Iris pigment epithelial cell (primary cell): ENCODE measurements around the gene SGMS1.
"Not testable (repeated sequence)": the region's sequence is repeated elsewhere in the genome, so short reads cannot be mapped to it uniquely, and the experiment has no call there.

Experiments
- DNase-seq: peaks from one replicate; pipeline ENCODE4 v3.0.0-alpha.2; 2011; ENCODE audit warnings: low read depth

Gene SGMS1

DNA sequence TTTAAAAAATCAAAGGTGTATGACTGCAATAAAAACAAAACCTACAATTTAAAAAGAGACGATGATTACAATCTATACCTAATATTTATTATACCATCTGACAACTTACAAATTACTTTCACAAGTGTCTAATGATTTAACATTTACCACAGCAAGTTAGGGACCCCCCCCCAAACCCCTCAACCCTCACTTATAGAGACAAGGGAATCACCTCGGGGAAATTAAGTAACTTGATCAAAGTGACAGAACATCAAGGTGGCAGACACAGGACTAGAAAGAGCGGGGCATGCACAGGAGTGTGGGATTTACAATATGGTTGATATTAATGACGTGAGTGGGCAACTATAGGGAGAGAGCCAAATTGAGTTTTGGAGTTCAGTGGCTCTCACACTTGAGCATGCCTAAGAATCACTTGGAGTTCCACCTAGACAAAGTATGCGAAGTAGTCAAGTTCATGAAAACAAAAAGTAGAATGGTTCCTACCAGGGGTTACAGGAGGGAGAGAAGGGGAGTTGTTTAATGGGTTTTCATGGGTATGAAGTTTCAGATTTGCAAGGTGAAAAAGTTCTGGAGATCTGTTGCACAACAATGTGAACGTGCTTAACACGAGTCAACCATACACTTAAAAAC lies 43.4 kb downstream of the SGMS1 start:
- DNase-seq, result no peak

DNA sequence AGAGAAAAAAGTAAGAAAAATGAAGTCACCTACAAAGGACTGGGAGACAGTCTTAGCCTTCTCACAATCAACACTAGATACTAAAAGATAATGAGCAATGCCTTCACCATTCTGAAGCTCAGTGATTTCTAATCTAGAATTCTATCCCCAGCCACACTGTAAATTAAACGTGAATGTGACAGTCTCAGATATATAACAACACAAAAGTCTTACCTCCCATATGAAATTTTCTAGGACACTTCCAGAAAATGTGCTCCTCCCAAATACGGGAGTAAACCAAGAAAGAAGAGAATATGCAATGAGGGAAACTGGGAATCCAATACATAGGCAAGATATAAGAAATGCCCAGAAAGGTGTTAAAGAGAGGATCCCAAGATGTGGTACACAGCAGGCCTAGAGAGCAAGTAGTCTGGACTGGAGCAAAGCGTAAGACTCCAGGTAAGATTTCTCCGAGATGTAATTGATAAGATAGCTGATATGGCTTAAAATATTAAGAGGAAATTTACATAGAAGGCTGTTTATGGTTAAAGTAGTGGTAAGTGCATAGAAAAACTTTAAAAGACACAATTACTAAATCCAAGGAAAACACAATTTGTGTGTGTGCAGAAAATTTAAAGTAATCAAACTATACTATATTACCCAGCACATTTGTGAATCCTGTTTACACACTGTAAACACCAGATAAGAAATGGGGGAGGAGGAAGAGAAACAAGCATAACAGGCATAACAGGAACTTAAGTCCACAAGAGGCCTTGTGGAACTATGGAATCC lies 44.1 kb downstream of the SGMS1 start:
- no peak for DNase-seq

DNA sequence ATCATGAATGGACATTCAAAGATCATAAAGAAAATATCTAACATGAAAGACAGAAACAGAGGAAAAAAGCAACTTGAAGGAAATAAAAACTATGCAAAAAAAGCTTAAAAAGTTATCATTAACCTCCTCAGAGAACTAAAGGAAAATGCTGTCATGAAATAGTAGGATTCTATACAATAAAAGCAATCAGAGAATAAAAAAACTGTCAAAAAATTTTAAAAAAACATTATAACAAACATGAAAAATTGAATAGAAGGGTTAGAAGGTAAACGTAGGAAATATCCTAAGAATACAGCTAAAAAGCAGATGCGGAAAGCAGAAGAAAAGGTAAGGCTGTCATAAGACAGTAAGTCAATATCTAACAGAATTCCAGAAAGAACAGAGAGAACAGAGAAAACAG lies 44.8 kb downstream of the SGMS1 start:
- no peak for DNase-seq

DNA sequence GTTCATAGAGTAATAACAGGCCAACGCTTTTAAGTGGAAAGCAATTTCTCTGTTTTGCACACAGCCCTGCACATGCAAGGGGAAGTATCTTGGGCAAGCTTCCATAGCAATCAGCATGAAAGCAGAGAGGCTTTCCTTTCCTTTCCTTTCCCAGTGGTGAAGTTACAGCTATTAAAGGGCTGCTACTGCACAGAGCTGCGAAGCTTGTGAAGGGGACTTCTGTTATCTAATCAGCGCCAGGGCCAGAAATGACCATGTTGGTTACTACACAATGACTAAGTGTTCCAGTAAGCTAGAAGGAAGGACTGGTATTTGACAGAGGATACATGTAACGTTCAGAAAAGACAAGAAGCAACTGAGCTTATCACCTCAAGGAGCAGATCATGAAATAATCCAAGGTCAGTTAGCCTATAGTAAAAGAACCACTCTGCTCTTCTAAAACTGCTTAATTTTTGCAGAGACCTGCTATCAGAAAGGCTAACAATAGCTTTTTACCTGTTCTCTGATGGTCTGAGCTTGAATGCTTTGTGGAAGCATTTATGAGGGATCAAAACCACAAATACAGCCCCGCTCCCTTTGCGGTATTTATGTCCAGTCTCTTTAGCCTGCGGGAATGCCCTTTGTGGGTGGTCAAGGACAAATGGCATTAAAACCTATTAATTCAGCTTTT lies 45.9 kb downstream of the SGMS1 start:
- DNase-seq, result peak; percentile 77

DNA sequence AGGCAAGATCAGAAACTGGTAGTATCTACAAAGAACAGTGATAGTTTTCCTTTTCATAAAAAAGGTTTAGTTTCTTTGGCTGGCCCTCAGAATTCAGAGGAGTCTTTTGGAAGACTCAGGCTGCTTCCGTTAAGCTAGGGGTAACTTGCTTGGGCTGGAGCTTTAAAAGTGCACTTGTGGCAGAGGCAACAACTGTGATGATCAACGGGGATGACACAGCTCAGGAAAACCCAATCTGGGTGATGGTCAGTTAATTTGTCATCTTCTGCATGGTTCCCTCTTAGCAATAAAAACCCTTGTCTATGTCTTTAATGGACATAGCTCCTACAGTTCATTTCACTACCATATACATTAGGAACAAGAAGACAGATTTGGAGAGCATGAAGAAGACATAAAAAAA lies 46.7 kb downstream of the SGMS1 start:
- DNase-seq, result no peak

DNA sequence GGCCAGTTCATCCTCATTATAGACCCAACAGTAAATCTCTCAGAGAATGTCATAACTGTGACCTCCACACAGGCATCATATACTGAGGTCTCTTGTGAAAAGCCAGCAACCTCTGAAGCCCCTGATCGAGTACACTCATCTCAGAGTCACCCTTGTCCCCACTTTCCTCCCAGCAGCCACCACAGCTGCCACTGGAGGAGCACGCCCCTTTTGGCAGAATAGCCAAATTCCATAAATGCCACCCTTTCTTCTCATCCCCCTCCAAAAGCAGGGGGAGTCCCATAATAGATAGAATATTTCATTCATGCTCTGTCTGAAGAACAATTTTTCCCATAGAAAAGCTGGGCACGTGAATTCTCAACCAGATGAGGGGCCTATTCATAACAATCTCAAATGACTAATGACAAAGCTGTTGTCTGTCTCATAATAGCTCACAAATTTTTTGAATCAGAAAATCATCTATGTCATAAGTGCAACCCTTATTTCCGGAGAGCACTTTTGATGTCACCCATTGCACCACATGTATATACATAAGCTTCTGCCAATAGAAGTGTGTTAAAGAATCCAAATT lies 47.4 kb downstream of the SGMS1 start:
- no peak for DNase-seq

DNA sequence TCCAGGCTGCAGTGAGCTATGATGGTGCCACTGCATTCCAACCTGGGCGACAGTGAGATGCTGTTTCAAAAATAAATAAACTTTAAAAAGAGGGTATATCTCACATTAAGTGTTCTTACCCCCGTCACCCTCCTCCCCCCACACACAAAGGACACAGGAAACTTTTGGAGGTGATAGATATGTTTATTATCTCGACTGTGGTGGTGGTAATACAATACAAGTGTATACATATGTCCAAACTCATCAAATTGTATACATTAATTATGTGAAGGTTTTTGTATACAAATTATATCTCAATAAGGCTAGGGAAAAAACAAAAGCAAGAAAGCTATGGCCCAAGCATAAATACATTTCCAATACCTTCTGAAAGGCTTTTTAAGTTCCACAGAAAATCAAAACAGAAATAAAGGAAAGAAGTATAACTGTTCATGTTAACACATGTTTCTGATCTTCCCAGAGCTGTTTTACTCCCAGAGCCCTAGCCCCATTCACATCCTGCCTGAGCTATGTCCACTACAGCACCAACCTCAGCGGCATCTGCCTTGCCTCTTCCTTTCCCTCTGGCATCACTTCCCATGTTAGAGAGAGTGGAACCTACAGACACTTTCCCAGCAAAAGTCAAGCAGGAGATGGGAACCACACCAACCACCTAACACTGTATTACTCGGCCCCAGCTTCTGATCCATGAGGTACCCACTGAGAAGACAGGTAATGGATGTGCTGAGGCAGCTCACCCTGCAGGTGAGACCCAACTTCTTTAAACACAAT lies 48.1 kb downstream of the SGMS1 start:
- no peak for DNase-seq

DNA sequence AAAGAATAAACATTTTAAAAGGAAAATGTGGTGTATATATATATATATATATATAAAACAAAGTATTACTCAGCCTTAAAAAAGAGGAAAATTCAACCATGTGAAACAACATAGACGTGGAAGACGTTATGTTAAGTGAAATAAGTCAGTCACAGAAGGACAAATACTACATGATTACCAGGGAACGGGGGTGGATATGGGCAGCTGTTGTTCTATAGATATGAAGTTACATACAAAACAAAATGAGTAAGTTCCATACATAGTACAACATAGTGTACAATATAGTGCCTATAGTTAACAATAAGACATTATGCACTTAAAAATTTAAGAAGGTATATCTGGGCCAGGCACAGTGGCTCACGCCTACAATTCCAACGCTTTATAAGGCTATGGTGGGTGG lies 48.8 kb downstream of the SGMS1 start:
- DNase-seq, result no peak

DNA sequence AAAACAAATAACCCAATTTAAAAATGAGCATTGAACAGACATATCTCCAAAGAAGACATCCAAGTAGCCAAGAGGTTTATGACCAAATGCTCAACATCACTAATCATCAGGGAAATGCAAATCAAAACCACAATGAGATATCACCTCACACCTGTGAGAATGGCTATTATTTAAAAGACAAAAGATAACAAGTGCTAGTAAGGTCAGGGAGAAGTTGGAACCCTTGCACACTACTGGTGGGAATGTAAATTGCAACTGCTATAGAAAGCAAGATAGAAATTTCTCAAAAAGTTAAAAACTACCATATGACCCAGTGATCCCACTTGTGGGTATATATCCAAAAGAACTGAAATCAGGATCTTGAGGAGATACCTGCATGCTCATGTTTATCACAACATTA lies 49.5 kb downstream of the SGMS1 start:
- no peak for DNase-seq

DNA sequence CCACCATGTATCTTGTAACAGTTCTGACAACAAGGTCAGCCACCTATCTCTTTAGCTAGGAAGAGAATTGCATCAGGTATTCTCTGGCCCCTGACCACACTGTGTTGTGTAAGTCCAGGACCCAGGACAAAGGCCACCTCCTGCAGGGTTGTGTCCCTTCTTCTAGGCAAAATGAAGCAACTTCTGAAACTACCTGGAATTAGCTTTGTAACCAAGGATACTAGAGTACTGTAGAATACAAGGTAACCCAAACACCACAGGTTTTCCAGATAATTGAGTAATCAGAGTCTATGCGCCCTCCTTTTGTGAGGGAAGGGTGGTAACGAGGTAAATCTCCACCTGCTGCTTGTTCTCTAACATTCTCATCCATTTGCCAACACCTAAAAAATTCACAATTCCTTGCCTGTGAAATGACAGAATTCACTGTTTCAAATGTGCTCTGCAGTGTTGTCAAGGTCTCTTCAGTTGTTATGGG lies 51.7 kb downstream of the SGMS1 start:
- DNase-seq, result no peak

DNA sequence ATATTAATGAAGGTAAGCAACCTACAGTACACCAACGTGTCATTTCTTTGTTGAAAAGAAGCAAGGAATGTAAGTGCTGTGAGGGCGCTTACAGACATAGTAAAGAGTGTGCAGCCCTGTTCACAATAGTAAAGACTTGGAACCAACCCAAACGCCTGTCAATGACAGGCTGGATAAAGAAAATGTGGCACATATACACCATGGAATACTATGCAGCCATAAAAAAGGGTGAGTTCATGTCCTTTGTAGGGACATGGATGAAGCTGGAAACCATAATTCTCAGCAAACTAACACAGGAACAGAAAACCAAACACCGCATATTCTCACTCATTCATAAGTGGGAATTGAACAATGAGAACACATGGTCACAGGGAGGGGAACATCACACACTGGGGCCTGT lies 55.0 kb downstream of the SGMS1 start:
- DNase-seq, result not testable (repeated sequence)

DNA sequence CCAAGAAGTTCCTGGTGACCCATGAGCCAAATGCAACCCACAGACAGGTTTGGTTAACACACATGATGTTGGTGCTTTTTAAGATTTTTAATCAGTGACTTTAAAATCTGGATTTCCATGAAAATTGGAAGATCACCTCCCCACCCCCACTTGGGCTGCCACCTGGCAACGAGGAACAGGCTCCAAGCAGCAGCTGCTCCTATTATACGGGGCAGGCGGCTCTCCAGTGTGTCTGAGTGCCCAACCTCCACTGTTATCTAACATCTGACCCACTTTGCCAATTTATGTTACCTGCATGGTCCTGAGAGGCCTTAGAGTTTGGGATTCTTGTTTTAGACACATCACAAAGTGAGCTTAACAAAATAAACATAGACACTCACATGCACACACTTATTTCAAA lies 56.4 kb downstream of the SGMS1 start:
- no peak for DNase-seq

DNA sequence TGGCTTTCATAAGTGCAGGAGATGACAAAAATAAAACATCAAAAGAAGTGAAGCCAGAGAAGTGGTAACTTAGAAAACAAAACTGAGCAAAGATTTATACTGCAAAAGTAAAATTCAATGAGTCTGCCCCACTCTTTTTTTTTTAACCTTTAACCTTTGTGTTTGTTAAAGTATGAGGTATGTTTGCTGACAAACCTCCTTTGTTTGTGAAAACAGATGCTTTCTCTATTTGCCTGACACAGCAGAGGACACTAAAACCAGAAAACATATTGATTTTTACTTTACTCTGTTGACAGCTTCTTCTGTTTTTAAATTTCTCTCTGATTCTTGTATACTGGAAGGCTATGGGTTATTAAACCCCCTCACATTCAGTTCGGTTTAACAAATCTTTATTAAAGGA lies 57.6 kb downstream of the SGMS1 start:
- no peak for DNase-seq

DNA sequence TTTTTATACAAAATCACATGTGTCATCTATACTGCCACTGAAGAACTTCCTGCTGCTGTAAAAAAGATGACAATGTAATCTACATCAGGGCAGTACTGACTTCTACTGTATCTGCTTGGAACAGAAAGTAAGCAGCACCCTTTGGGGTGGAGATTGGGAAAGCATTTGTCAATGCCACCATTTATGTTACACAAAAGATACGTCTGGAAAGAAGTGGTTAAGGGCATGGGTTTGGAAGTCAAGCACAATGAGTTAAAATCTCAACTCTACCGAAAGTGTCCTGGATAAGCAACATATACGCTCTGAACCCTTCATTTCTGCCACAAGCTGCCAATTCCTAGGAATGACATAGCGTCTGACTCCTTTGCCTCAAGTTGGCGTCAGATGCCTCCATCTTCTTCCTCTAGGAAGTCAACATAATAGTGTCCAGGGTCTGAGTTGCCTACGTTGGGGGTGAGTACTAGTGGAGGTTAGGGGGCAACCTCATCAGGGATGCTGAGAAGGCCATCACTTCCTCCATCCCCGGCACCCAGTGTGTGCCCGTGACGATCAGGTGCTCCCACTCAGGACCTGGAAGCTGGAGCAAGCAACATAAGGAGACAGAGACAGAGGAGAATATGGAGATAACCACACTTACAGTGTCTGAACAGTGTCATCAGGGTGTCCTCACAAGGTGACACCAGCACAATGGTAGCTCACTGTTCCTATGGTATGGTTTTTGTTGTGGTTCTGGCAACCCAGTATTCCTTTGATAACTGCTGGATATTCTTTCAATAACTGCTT lies 58.3 kb downstream of the SGMS1 start:
- DNase-seq, result no peak

DNA sequence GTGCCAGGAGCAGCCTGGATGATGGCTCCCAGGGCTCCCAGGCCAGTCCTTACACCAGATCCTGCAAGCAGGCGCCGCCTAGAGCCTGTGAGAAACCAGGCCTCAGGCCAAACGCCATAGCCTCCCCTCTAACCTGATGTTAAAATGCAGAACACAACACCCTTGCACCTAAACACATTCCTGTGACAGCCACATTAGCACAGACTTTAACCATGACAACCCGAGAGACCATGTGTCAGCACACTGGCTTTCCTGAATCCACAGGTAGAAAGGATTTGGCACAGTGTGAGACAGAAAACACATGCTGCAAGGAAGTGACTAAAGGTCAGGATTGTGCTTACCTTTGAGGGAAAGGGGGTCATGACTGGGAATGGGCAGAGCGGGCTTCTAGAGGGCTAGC lies 59.9 kb downstream of the SGMS1 start:
- no peak for DNase-seq

DNA sequence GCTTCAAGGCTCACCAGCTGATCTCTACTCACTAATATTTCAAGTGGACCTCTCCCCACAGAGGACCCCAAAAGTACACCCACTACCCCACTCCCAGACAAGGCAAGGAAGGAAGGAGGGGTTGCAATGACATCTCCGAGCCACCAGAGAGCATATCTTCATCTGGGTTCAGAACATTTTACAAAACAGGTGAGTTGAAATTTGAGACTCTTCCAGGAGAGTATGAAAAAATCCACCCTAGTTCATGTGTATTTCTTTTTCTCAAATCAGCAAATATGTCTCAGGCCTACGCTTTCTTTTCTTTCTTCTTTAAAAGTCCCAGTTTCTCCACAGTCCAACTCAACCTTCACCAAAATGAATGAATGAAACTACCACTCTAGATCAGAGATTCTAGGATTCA lies 61.9 kb downstream of the SGMS1 start:
- DNase-seq, result no peak

DNA sequence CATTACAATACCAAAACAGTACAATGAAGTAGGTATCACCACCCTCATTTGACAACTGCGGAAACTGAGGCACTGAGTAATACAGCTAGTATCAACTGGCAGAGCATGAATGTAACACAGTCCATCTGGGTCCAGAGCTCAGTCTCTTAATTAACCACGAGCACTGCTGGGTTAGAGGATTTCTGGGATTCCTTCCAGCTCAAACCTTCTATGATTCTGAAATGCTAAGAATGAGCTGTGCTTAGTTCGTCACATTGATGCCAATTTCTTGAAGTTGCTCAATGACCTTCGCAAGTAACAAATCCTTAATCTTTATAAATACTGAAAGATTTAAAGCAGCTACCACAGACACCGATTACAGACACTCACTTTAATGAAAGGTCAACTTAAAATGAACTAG lies 62.5 kb downstream of the SGMS1 start:
- DNase-seq, result peak; percentile 98

DNA sequence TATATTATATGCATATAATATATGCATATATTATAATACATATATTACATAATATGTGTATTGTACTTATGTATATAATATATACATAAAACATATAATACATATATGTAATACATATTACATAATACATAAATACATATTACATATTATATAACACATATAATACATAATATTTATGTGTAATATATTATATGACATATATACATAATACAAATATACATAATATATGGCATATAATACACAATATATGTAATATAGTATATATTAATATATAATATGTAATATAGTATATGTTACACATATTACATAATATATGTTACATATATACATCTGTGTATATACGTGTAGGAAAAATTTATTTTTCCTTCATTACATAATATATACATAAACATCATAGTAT lies 63.4 kb downstream of the SGMS1 start:
- no peak for DNase-seq

DNA sequence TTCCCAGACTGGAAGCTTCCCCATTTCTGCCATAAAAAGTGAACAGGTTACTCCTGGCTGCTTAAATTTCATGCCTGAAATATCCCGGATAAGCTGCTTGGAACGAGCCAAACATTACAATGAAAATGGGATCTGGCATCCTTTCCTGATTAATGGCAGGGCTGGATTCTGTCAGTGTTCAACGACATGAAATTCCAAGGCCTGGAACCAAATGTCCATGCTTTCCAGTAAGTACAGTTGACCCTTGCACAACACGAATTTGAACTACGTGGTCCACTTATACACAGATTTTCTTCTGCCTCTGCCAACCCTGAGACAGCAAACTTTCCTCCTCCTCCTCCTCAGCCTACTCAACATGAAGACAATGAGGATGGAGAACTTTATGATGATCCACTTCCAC lies 65.4 kb downstream of the SGMS1 start:
- no peak for DNase-seq

DNA sequence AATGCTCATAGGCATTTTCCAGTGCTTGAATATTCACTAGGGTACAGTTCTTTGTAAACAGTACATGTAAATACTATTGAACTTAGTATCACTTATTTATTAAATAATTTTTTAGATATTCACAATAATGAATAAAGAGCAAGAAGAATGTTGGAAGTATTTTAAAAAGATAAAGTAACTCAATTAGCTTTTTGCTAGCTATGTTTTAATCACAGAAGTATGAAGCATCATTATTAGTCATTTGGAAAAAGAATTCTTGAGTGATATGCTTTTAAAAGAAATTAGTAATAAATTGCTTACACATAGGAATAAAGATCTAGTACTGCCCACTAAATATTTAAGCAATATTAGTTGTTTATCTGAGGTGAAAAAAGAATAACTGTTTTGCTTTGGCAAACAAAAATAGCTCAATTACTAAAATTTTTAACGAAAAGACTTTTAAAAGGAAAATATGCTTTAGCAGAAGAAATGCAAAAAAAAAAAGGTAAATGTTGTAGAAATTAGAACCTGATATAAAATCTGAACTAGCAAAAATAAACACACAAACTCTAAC lies 66.5 kb downstream of the SGMS1 start:
- DNase-seq, result no peak
